T1000 (cell line): Measurements from ENCODE around the gene AUTS2.

Experiments used
- DNase-seq: peaks from one replicate; lab custom pipeline; 2025; ENCODE audit warnings: mixed read lengths; lab: John Stamatoyannopoulos, UW

Gene AUTS2

DNA sequence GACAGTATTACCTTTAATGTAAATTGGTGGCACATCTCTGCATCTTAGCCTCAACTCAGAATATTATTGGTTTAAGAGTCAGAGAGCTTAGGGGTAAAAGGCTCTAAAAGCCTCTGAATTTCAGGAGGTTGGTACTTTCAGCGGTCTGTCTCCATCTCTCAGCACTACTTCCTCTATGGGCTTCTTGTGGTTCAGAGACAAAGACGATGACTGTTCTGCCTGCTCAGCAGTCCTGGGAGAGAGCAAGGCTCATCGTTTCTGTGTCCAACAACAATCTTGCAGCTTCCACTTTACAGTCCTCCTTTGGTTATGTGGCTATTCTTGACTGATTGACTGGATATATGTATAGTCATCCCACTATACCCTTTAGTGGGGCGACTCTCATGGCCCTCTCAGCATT is 394.7 kb downstream of the AUTS2 start:
- no peak for DNase-seq

DNA sequence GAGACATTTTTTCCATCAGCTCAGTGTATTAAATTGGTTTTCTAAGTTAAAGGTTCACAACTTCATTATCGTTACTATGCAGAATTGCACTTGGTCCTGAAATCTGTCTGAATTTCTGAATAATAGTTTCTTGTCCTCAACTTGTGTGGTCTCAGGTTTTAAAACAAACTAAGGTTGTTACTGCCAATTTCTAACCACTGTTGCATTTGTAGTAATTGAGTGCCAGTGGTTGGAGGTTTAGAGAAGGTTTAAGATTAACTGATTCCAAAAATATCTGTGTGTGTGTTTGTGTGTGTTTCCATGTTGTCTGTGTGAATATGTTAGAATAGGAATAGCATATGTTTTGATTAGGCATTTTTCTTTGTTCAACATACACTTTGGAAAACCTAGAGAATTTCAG is 395.9 kb downstream of the AUTS2 start:
- DNase-seq, result no peak

DNA sequence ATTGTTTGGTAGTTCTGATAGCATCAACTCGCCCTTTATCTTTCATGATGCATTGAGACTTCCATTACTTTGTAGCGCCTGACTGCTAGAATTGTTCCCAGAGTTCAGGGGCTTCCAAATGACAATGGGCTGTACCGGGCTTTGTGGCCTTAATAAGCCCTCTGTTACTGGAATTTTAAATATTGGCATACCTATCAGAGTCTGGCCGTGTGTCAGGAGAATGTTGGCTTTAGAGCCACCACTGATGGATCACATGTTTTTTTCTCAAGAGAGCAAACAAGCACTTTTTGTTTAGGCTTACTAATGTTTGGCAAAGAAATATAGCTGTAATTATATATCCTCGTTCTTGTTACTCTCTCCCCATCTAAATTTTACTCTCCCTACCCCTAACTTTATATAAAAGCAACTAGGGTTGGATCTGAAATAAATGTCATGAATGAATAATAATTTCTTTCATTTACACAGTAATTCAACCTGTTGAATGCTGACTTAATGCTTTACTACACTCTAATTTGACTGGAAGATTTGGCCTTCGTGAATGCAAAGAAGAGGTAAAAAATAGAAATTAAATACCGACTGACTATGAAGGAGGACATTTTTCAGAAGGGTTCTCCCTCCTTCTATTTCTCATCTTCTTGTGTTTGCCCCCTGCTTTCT is 396.7 kb downstream of the AUTS2 start:
- no peak for DNase-seq

DNA sequence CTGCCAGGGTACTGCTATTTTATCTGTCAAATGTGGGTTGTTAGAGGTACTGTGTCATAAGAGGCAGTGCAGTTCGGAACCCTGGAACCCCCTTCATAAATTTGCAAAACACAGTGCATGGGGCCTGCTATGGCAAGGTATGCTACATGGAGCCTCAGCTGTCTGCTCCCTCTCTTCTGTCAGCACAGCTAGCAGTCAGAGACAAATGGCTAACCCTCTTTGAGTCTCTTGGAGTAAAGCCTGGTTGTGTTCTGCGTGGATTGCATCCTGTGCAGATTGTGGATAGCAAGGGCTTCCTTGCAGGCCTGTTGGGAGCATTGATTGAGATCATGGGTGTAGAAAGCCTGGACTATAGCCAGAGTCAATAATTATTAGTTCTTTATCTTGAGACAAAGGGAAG is 397.8 kb downstream of the AUTS2 start:
- DNase-seq, result no peak

DNA sequence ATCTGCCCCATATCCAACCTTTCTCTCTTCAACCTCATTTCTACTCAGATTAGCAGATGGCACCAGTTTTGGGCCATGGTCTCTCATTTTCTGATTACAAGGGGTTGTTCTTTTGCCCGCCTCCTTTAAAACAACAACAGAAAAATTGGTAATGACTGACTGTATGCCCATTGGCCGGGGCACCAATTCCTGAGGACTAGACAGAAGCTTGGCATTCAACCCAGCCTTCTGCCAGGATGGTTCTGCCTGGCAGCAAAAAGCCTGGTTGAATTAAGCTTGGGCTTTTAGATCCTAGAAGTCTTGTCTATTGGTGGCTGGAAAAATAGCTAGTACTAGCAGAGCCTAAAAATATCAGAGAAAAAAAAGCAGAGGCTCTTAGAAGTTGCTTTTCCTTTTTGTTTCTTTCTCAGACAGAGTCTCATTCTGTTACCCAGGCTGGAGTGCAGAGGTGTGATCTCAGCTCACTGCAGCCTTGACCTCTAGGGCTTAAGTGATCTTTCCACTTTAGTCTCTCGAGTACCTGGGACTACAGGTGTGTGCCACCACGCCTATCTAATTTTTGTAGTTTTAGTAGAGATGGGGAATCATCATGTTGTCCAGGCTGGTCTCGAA is 402.6 kb downstream of the AUTS2 start:
- no peak for DNase-seq

DNA sequence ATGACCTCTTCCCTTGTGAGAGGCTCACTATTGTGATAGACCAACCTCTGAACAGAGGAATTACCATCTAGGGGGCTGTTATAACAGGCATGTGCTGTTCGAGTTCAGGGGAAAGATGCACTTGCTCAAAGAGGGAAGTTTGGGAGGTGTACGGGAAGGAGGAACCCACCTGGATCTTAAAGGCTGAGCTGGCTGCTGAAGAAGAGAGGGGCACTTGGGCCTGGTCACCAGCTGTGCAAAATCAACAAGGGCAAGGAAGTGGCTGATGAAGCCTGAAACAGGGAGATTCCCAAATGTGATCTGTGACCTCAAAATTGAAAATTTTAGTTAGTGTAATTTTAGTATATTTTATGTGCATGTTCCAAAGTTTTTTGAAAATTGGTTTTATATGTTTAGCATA is 407.2 kb downstream of the AUTS2 start:
- no peak for DNase-seq

DNA sequence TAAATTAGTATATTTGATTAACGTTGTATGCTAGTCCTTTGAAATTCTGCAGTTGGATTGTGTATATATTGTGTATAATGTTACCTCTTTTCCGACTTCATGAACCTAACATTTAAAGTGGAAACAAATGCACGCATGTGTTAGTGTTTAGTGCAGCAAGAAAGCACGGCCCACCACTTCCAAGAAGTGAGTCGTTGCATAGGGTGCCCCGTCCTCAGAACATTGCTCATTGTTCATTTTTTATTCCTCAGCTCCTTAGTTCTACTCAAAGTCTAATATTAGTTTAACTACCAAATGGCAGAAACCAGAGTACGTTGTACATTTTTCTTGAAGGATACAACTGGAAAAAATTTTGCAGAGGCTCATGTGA is 407.6 kb downstream of the AUTS2 start:
- DNase-seq, result no peak

DNA sequence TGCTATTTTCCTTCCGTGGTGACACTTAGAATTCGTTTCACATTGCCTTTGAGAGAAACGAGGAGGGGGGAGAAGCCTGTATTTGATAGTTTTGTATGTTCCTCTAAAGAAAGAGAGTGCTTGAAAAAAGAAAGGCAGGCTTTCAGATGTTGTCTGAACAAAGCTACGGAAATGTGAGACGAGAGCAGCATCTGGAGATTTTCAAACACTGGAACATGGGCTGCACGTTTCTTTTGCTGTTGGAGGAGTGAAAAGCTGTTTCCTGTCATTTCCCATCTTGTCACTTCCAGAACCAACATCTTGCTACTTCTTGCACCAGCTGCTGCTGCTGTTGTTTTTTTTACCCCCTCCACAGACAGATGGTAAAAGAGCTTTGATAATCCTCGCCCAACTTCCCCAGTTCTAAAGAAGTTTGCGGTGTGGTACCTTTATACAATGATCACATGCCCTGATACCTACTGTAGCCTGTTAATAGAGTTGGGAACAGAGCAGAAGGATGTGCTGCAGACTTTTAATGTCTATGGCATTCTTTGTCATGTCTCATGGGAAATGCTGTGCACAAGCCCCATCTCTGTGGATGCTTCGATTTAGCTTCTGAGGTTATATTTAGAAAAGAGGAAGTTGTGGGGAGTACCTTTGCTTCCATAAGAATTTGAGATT is 408.1 kb downstream of the AUTS2 start:
- no peak for DNase-seq

DNA sequence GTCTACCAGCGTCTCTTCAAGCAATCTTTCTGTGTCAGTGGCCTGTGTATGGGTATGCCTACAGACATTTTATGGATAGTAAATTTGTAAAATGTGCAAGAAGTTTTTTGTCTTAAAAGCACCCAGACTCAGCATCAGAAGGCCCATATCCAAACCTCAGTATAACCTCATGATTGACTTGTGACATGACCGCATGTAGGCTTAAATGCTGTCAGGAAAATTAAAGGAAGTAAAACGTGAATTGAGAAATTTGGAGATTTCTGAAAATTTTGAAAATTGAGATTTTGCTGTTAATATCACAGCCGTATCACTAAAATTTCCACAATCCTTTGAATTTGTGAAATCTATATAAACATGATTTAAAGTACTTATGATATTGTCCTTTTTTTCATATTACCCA is 410.2 kb downstream of the AUTS2 start:
- no peak for DNase-seq

DNA sequence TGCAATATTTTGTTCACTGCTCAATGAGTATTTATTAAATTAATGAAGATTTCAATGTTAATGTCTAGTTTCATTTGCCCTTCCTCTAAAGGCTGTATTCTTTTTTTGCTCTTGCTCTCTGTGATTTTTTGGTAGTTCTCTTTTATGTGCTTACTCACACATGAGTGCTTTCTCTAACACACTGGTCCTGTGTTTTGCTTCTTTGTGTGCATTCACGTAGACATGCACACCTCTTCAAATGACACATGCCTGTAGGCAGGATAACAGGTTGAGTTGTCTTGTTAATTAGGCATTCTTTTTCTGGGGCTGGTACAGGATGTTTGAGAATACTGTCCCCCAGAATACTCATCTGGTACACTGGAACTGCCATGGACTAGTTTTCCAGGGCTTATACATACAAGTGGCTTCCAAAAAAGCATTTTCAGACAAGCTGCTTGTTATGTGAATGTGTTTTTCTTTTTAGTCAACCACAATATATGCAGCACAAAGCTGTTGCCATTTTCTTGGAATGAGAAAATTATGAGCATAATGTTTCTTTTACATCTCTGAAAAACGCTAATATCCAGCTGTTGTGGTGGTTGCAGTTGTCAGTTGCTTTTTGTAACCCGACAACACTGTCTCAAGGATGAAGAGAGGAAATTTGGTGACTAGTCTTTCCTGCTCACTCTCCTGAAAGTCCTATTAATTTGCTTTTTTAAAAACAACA is 416.4 kb downstream of the AUTS2 start:
- DNase-seq, result no peak

DNA sequence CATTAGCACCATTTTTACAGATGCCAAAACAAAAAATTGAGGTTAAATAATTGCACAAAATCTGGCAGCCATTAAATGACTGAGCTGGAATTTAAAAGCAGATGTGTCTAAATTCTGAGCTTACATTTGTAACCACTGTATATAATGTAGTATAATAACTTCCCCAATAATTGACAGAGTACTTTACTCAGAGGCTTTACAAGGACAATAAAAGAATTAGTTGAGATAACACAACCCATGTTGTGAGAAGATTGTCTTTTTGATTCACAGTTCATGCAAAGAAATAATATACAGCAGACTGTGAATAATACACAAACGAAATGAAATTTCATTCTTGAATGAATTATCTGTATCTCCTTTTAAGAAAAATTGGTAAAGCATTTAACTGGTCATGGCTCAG is 417.1 kb downstream of the AUTS2 start:
- DNase-seq, result no peak

DNA sequence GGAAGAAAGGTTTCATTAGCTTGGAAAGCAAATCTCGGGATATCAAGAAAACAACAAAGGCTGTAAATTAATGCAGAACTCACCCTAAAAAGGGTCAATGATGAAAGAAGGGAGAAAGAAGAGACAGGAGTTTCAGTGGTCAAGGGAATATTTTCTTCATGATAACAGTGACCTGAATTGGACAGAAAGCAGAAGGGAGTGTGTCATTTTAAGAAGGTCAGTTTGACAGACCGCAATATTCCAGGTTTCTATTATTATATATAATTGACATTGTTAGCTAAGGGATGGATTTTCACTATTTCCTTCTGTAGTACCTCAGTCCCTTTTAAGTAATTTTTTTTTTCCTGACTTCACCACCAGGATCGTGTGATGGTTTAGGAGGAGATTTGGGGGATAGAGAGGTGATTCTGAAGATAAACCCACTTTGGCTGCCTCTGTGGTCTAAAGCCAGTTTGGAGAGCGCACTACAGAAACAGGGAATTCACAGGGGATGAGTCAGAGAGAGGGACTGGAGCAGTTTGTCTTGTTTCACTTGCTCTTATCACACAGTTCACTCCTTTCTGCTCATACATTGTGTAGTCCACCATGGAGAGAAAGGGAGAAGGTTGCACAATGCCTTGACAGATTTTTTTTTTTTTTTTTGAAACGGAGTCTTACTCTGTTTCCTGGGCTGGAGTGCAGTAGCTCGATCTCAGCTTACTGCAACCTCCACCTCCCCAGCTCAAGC is 417.9 kb downstream of the AUTS2 start:
- no peak for DNase-seq

DNA sequence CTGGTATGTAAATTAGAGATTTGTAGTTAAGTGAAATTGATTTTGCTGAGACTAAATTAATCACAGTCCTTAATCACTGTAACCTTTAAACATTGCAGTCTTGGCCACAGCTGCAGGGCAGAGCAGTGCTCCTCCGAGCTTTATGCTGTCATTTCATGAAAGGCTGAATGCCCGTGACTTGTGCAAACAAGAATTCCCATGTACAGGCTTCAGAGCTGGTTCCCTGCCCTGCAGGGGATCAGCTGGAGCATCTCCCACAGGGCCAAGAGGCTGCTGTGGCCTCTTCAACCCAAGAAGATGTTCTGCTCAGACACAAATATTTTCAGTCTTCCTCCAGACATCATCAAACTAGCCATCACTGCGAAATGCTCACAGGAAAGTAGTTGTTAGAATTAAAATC is 419.1 kb downstream of the AUTS2 start:
- no peak for DNase-seq

DNA sequence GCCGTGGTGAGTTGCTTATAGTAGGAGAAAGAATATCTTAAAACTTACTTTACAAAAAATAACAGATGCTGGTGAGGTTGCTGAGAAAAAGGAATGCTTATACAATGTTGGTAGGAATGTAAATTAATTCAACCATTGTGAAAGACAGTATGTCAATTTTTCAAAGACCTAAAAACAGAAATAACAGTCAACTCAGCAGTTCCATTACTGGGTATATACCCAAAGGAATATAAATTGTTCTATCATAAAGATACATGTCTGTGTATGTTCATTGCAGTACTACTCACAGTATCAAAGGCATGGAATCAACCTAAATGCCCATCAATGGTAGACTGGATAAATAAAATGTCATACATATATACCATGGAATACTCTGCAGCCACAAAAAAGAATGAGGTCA is 420.4 kb downstream of the AUTS2 start:
- DNase-seq, result no peak

DNA sequence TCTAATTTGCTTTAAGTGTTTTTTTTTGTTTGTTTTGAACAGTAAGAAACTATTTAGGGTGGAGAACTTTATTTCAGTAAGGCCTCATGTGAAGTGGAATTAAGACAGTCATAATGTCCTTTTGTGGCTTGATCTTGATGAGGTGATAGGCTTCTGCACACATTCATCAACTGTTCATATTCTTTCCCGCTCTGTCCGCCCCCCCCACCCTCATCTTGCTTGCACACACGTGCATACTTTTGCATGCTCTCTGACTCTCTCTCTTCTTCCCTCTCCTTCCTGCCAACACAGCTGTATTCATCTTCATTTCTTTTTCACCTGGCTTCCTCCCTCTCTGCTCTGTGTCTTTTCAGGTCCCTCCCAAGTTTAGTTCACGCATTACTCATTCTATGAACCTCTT is 429.6 kb downstream of the AUTS2 start:
- no peak for DNase-seq

DNA sequence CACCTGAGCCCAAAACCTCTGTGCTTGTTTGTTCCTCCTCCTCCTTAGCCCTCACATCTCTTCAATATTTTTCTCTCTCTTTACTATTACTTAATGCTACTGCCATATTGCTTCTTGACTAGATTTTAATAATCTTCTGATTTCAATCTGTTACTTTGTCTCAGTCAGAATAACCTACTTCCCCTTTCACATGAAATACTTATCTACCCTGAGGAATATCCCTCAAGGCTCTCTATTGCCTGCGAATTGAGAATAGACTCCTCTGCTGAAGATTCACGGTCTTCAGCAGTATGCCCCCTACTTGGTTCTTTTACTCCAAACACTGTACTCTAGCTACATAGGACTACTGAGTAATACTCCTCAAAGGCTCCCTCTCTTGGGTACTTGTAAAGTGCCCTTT is 430.3 kb downstream of the AUTS2 start:
- no peak for DNase-seq

DNA sequence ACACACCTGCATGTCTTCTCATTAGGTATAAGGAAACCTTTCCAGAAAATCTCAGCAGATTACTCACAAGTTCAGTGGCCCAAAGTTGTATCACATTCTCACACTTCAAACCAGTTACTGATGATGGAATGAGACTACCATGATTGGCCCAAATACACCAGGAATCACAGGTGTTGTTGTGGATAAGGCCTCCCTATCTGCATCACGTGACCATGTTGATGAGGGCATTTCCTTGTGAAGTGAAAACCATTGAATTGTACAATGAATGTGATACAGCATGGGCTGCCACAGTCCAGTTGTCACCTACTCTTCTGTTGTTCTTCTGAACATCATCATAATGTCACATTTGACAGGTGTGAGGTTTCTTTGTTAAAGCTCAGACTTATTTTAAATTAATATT is 431.7 kb downstream of the AUTS2 start:
- no peak for DNase-seq

DNA sequence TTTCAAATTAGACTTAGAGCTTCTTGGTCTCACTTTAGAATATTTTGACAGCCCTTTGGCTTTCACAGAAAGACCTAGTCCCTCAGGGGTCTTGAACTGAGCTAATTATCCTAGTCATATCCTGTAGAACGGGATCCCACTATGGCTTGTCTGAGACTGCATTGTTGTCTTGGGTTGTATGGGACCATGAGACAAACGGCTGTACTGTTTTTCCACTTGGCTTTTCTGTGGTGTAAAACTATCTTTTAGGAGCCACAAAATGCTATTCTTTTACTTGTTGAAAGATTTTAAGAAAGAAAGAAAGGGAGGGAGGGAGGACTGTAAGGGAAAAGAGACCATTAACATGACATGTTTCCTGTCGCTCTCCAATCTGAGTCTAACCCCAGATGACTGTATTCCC is 432.5 kb downstream of the AUTS2 start:
- DNase-seq, result no peak

DNA sequence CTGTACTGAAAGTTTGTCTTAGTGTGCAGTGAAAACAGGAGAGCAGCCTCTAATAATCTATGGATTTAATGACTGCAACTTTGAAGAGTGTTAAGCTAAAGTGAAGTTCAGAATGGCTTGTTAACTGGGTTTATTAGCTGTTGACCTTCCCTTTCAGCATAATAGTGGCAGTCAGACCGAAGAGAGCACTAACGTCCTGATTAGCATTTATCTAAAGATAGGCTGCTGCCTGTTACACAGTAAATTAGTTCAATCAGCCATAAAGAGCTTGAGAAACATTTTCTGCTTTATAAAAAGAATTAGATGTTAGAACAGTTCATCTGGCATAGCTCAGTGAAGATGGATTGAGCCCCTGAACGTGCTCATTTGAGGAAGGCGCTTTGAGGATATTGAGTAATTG is 433.0 kb downstream of the AUTS2 start:
- no peak for DNase-seq

DNA sequence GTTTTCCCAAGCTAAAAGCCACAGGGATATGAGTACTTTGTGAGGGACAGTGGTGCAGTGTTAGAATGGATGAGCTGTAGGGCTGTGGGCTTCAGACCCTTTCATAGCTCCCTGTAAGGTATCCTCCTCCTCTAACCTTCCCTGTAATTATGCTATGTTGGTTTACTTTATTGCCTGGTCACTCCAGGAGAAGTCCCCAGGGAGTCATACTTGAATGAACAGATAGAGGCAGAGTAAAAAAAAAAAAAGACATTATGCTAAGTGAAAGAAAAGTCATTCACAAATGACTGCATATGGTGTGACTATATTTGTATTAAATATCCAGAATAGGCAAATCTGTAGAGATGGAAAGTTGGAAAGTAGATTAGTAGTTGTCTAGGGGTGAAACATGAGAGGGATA is 434.4 kb downstream of the AUTS2 start:
- no peak for DNase-seq

DNA sequence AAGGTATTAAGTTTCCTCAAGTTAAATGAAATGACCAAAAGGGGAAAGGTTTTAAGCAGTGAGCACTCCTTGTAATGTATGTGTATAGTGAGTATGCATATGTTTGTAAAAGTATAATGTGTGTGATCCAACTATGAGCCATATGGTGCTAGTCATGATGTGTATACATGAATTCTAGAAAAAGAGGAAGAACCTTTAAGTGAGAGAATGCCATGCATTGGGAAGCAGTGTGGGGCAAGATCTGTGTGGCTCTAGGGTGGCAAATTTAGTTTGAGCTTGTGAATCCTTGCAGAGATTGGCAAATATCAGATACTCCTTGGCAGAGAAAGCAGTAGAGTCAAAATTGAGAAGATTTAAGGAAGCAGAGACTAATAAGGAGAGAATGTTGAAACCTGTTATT is 435.0 kb downstream of the AUTS2 start:
- DNase-seq, result no peak

DNA sequence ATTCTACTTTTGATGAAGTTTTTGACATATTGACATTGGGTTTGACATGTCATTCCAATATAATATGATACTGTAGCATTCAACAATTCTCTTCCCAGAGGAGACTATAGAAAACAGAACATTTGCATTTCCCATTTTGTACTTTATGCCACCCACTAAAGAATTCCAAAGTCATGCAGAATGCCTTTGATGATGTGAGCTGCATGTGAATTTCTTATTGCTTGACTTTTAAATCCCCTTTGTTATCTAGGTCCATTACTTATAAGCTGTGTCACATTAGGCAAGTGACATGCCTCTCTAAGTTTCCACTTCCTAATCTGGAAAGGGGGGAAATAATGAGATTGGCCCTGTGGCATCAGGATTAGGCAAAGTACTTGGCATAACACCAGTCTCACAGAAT is 436.7 kb downstream of the AUTS2 start:
- no peak for DNase-seq

DNA sequence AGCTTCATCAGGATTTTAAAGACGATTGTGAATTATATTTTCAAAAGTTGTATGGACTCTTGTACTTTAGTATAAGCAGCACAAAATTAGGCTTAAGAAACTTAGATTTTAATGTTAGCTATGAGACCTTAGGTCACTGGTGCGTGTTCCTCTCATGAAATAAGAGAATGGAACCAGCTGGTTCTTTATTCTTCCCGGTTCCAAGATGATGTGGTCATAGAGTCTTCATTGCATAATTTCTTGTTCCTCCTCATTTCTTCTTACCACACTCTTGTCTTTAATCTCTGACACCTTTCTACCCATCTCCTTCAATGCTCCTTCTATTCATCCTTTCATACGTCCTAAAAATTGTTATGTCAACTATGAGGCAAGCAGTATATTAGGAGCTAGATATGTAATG is 437.2 kb downstream of the AUTS2 start:
- no peak for DNase-seq
